Activated T-cell treated with anti-CD3 and anti-CD28 coated beads, Interleukin-2, amount 50 U/mL, for 48 hours (primary cell): Measurements from ENCODE around the gene CYP2C18.
"Not testable (repeated sequence)": the region's sequence is repeated elsewhere in the genome, so short reads cannot be mapped to it uniquely, and the experiment has no call there.

Experiments
- DNase-seq, 2 experiments: peaks; one replicate each; pipeline ENCODE4 v3.0.0-alpha.2; 2020

The CYP2C18 gene

DNA sequence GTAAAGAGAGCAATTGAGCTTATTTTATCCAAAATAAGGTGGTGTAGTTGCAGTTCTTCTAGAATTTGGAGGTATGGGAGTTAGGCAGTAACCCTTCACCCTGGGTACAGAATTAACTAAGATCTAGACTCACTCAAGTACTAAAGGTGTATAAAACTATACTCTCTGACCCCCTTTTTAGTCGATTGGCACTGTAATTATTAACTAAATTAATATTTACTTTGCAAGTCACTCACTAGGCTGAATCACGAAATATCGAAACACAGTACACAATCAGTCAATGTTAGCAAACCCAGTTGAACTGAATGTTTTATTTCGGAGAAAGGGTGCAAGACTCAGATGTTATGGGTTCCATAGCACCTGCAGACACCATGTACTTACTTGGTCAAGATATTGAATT is 64.3 kb downstream of the CYP2C18 start:
- DNase-seq, result no peak

DNA sequence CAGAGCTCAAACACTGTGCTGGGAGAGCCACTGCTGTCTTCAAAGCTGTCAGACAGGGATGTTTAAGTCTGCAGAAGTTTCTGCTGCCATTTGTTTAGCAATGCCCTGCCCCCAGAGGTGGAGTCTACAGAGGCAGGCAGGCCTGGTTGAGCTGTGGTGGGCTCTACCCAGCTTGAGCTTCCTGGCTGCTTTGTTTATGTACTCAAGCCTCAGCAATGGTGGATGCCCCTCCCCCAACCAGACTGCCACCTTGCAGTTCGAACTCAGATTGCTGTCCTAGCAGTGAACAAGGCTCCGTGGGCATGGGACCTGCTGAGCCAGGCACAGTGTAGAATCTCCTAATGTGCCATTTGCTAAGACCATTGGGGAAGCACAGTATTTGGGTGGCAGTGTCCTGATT is 74.4 kb downstream of the CYP2C18 start:
- no peak for DNase-seq

DNA sequence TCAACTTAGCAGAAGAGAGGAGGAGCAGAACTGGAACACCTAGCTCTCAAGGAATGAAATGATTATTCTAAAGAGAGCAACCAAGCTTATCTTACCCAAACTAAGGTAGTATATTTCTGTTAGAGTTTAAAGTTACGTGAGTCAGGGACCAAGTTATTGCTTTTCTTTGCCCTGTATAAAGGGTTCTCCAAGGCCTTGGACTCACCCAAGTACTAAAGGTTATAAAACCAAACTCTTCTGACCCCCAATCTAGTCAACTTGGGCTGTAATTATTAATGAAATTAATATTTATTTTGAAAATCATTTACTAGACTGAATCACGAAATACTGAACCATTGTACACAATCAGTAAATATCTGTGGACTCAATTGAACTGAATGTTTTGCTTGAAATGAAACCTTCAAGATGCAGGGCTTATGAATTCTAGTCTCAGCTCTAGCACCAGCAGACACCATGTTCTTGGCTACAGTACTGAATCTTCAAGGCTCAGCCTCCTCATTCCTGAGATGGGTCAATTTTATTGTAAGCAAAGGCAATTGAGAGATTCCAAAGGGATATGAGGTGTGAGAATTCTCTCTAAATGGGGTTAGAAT is 77.2 kb downstream of the CYP2C18 start:
- no peak for DNase-seq

GRCh38 chr10:94762393-94762792 is 78.9 kb downstream of the CYP2C18 start, which contains the start of gene CYP2C19:
Gene CYP2C19, plus strand, starts transcription at chr10:94762681. Its CDS starts 25 bp downstream, at chr10:94762706.
- DNase-seq, result no peak

DNA sequence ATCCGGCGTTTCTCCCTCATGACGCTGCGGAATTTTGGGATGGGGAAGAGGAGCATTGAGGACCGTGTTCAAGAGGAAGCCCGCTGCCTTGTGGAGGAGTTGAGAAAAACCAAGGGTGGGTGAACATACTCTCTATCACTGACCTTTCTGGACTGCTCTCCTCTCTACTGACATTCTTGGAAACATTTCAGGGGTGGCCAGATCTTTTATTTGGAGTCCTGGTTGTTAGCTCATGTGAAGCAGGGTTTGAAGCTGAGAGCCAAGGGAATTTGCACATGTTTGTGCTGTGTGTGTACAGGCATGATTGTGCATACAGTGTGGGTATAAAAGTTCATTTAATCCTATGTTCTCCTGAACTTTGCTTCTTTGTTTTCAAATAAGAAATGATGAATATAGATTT is 91.9 kb downstream of the CYP2C18 start:
- DNase-seq, result not testable (repeated sequence)

- no peak for DNase-seq
Measured at GRCh38 chr10:94777886-94778458, 94.4 kb downstream of the CYP2C18 start.

- DNase-seq, result no peak
Measured at GRCh38 chr10:94780844-94781243, 97.3 kb downstream of the CYP2C18 start.

DNA sequence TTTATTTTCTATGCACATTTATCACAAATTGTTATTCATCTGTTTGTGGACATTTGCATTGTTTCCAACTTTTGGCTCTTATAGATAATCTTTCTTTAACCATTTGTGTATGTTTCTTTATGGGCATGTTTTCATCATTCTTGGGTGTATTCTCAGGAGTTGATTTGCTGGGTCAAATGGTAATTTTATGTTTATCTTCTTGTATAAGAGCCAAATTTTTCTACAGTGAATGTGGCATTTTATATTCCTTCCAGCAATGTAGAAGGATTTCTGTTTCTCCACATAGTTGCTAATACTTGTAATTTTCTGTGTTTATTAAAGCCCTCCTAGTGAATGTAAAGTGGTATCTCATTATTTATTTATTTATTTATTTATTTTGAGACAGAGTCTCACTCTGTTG is 100.7 kb downstream of the CYP2C18 start:
- DNase-seq, result no peak

GRCh38 chr10:94785211-94785610 is 101.7 kb downstream of the CYP2C18 start:
- DNase-seq, result no peak
